Measurements from ENCODE around the gene KIAA1671. TPM values are rescaled to one million over a fixed set of nuclear protein-coding genes. Genes with fewer than 3 reads are reported as not detected.

KIAA1671 gene
- total RNA-seq, 6 experiments from 2014 or later = 1.3 to 5.0 (median 1.6) TPM

- Mint-ChIP-seq H3K27me3 (ENCODE audit: insufficient read depth) (peaks cover 1% of the 10 kb centered on the region; the same call in 1 of the 2 replicates), H3K27ac (no peak overlapping the region), H3K9me3 (peaks cover 8% of the 10 kb centered on the region; the same call in 1 of the 2 replicates), H3K4me1 (ENCODE audit: low read depth) (no peaks in the 10 kb centered on the region), H3K36me3 (ENCODE audit: low read depth) (no peaks in the 10 kb centered on the region), H3K4me3 (no peak overlapping the region)
- TF ChIP-seq CTCF (IDR thresholded peaks at IDR 0.05) = no peak
- no peak for DNase-seq
These were observed 210.0 kb downstream of the KIAA1671 start for GRCh38 chr22:25162561-25162960.

- H3K27me3 Mint-ChIP-seq (ENCODE audit: insufficient read depth) = no peaks in the 10 kb centered on the region; the same call in none of the 2 replicates
- H3K4me3 Mint-ChIP-seq = no peak overlapping the region
- no peak overlapping the region for H3K27ac Mint-ChIP-seq
- H3K9me3 Mint-ChIP-seq = peaks cover 17% of the 10 kb centered on the region; the same call in 1 of the 2 replicates
- DNase-seq = no peak
- TF ChIP-seq CTCF (IDR thresholded peaks at IDR 0.05) = no peak
- H3K4me1 Mint-ChIP-seq (ENCODE audit: low read depth) = no peaks in the 10 kb centered on the region
- H3K36me3 Mint-ChIP-seq (ENCODE audit: low read depth) = no peaks in the 10 kb centered on the region
These were observed 213.3 kb downstream of the KIAA1671 start for GRCh38 chr22:25165785-25166184.

- Mint-ChIP-seq H3K4me3 (no peak overlapping the region), H3K27me3 (ENCODE audit: insufficient read depth) (no peaks in the 10 kb centered on the region; the same call in none of the 2 replicates), H3K36me3 (ENCODE audit: low read depth) (no peaks in the 10 kb centered on the region), H3K27ac (no peak overlapping the region), H3K4me1 (ENCODE audit: low read depth) (no peaks in the 10 kb centered on the region), H3K9me3 (peaks cover 13% of the 10 kb centered on the region; the same call in 1 of the 2 replicates)
- no peak for DNase-seq
- TF ChIP-seq CTCF (IDR thresholded peaks at IDR 0.05) = no peak
These were observed 213.9 kb downstream of the KIAA1671 start for GRCh38 chr22:25166266-25167040.

DNA sequence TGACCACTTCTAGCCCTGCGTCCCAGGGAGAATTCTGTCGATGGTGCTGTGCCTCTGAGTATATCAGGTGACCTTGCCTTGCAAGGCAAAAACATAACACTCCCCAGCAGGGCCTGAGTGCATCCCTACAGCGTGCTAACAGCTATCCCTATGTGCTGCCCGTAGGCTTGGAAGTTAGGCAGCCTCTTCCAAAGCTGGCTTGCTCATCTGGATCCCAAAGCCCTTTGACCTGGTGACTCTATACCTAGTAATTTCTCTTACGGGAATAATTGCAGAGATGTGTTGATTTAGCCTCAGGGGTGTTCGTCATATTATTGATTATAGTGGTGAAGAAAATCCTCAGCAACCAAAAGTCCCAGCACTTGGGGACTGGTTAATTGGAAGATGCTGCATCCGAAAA, 214.6 kb downstream of the KIAA1671 start:
- Mint-ChIP-seq H3K9me3 (peaks cover 13% of the 10 kb centered on the region; the same call in 1 of the 2 replicates), H3K27ac (no peak overlapping the region), H3K27me3 (ENCODE audit: insufficient read depth) (no peaks in the 10 kb centered on the region; the same call in none of the 2 replicates), H3K4me1 (ENCODE audit: low read depth) (no peaks in the 10 kb centered on the region), H3K4me3 (no peak overlapping the region), H3K36me3 (ENCODE audit: low read depth) (no peaks in the 10 kb centered on the region)
- no peak for DNase-seq
- no peak for TF ChIP-seq CTCF (IDR thresholded peaks at IDR 0.05)

DNA sequence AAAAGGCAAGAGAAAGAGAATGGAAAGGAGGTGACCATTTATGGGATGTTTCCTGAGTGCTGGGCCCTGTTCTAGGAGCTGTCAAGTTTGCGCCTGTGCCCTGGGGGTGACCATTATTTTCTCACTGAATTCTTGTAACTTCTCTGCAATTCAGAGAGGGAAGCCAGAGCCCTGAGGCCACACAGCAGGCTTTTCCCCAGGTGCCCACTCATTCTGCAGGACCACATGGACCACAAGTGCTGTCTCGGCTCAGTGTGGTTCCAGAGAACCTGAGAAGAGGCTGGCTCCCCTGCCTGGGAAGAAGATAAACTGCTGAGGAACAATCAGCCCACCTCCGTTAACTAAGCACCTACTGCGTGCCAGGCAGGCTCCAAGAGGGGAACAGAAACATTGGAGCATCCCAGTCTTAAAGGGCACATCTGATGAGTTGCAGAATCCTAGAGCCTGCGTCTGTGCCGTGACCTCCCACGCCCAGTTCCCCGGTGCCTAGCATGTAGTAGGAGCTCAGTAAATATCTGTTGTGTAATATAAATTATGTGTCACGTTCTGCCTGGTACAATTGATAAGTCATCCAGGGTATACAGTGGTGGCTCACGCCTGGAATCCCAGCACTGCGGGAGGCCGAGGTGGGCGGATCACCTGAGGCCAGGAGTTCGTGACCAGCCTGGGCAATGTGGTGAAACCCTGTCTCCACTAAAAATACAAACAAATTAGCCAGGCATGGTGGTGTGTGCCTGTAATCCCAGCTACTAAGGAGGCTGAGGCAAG, 215.5 kb downstream of the KIAA1671 start:
- no peak for TF ChIP-seq CTCF (IDR thresholded peaks at IDR 0.05)
- no peak for DNase-seq
- peaks cover 20% of the 10 kb centered on the region; the same call in 1 of the 2 replicates for H3K9me3 Mint-ChIP-seq
- H3K36me3 Mint-ChIP-seq (ENCODE audit: low read depth) = no peaks in the 10 kb centered on the region
- no peaks in the 10 kb centered on the region for H3K4me1 Mint-ChIP-seq (ENCODE audit: low read depth)
- H3K4me3 Mint-ChIP-seq = no peak overlapping the region
- no peak overlapping the region for H3K27ac Mint-ChIP-seq
- H3K27me3 Mint-ChIP-seq (ENCODE audit: insufficient read depth) = no peaks in the 10 kb centered on the region; the same call in none of the 2 replicates

Measured in HFFc6 (cell line).